HepG2 (cell line): ENCODE results near the gene ZACN. TPM values are rescaled to one million over a fixed set of nuclear protein-coding genes. Genes with fewer than 3 reads are reported as not detected.

Source experiments
- AHR ChIP-seq: IDR thresholded peaks from 2 replicates; pipeline ENCODE4 v1.6.1; 2018; ENCODE audit warnings: missing genetic modification reagents, missing compliant biosample characterization
- BCL6 ChIP-seq: IDR thresholded peaks from 2 replicates; pipeline ENCODE4 v1.6.1; 2016; ENCODE audit warnings: missing genetic modification reagents, missing compliant biosample characterization
- CBFB ChIP-seq: sonication (generic); formaldehyde crosslinking; IDR thresholded peaks from 2 replicates; pipeline ENCODE4 v1.4.0; 2020; ENCODE audit warnings: missing genetic modification reagents
- ISL2 ChIP-seq: sonication (generic); formaldehyde crosslinking; IDR thresholded peaks from 2 replicates; pipeline ENCODE4 v1.5.0; 2020; ENCODE audit warnings: missing genetic modification reagents
- MED13 ChIP-seq: sonication (generic); formaldehyde crosslinking; IDR thresholded peaks from 2 replicates; pipeline ENCODE4 v1.5.0; 2020; ENCODE audit warnings: missing genetic modification reagents
- NKX3-1 ChIP-seq: sonication (generic); formaldehyde crosslinking; IDR thresholded peaks from 2 replicates; pipeline ENCODE4 v1.5.0; 2020; ENCODE audit warnings: missing genetic modification reagents
- SP1 ChIP-seq, 2 experiments: fragments of 450-650 bp in 1 of 2; sonication (generic) in 1 of 2; formaldehyde crosslinking in 1 of 2; IDR thresholded peaks; 2 replicates each; pipeline versions ENCODE4 v1.4.0 to v1.6.1; 2016 to 2020; ENCODE audit warnings: missing genetic modification reagents in 1 of 2
- STAG1 ChIP-seq: sonication (generic); formaldehyde crosslinking; IDR thresholded peaks from 2 replicates; pipeline ENCODE4 v1.4.0; 2020; ENCODE audit warnings: missing genetic modification reagents
- XRCC5 ChIP-seq: fragments of 200-400 bp; formaldehyde crosslinking; optimal IDR thresholded peaks from 2 replicates; pipeline ENCODE3; 2017; ENCODE audit warnings: mild to moderate bottlenecking, low read length
- ZBTB7A ChIP-seq: sonication (generic); formaldehyde crosslinking; IDR thresholded peaks from 2 replicates; pipeline ENCODE4 v1.8.0; 2022; ENCODE audit warnings: mild to moderate bottlenecking, missing genetic modification reagents
- ZBTB7B ChIP-seq: sonication (generic); formaldehyde crosslinking; IDR thresholded peaks from 2 replicates; pipeline ENCODE4 v1.4.0; 2020; ENCODE audit warnings: missing genetic modification reagents
- ZFY ChIP-seq: sonication (generic); formaldehyde crosslinking; IDR thresholded peaks from 2 replicates; pipeline ENCODE4 v1.4.0; 2020; ENCODE audit warnings: missing genetic modification reagents
- ZKSCAN8 ChIP-seq: IDR thresholded peaks from 2 replicates; pipeline ENCODE4 v1.6.1; 2016; ENCODE audit warnings: borderline replicate concordance, missing genetic modification reagents, missing compliant biosample characterization
- ZNF263 ChIP-seq: sonication (generic); formaldehyde crosslinking; IDR thresholded peaks from 2 replicates; pipeline ENCODE4 v1.4.0; 2020; ENCODE audit warnings: missing genetic modification reagents
- ZNF280B ChIP-seq: sonication (generic); formaldehyde crosslinking; IDR thresholded peaks from 2 replicates; pipeline ENCODE4 v1.5.0; 2020; ENCODE audit warnings: missing genetic modification reagents, mild to moderate bottlenecking, borderline replicate concordance
- ZNF503 ChIP-seq: sonication (generic); formaldehyde crosslinking; IDR thresholded peaks from 2 replicates; pipeline ENCODE4 v1.4.0; 2020; ENCODE audit warnings: missing genetic modification reagents
- ZNF576 ChIP-seq: sonication (generic); formaldehyde crosslinking; IDR thresholded peaks from 2 replicates; pipeline ENCODE4 v1.4.0; 2020; ENCODE audit warnings: mild to moderate bottlenecking, missing genetic modification reagents
- ZNF609 ChIP-seq: sonication (generic); formaldehyde crosslinking; IDR thresholded peaks from 2 replicates; pipeline ENCODE4 v1.4.0; 2020; ENCODE audit warnings: mild to moderate bottlenecking, missing genetic modification reagents, borderline replicate concordance
- ZNF7 ChIP-seq: IDR thresholded peaks from 2 replicates; pipeline ENCODE4 v1.6.1; 2016; ENCODE audit warnings: missing biosample characterization, missing genetic modification reagents
- ZNF761 ChIP-seq: sonication (generic); formaldehyde crosslinking; conservative IDR thresholded peaks from 2 replicates; pipeline ENCODE4 v1.4.0; 2020; ENCODE audit warnings: mild to moderate bottlenecking, missing genetic modification reagents
- ZNF766 ChIP-seq: sonication (generic); formaldehyde crosslinking; IDR thresholded peaks from 2 replicates; pipeline ENCODE4 v1.5.0; 2020; ENCODE audit warnings: missing genetic modification reagents, borderline replicate concordance
- ZNF777 ChIP-seq: sonication (generic); formaldehyde crosslinking; IDR thresholded peaks from 2 replicates; pipeline ENCODE4 v1.4.0; 2020; ENCODE audit warnings: missing genetic modification reagents
- polyA plus RNA-seq, 8 experiments: library from polyadenylated mRNA; depleted of rRNA in 3 of 8; stranded (reverse) in 7 of 8; unstranded in 1 of 8; fragments of >200 nt; fragmentation: Illumina TruSeq in 4 of 8; extraction: Trizol in 4 of 8; gene quantifications; 2 replicates each; pipeline versions ENCODE4 v1.2.1 to v1.2.3, GENCODE V29; 2011 to 2016; ENCODE audit warnings: low read depth in 4 of 8, missing spikeins in 1 of 8, mixed read lengths in 1 of 8; ENCODE audit not compliant: insufficient read depth in 1 of 8
- total RNA-seq, 5 experiments: library from RNA; depleted of rRNA; stranded (reverse); fragments of >200 nt; fragmentation: Illumina TruSeq; extraction: Trizol; gene quantifications; 2 replicates each; pipeline ENCODE4 v1.2.3, GENCODE V29; 2016; ENCODE audit warnings: low read depth in 1 of 5

The ZACN gene
- total and polyA plus RNA-seq, 2 of the 13 experiments (the other 11 are each of a cell fraction or from before 2014, with no cell fraction given), result 0.11 to 0.15 TPM

GRCh38 chr17:76032073-76032779 is 46.8 kb upstream of the ZACN start (continued):
- peak; percentile 64 for TF ChIP-seq ZNF777 (CRISPR knock-in tag)
- TF ChIP-seq XRCC5, result peak; percentile 80
- 0 out of 2 replicates have a peak, but pooled peaks have one; percentile 10 for TF ChIP-seq MED13 (CRISPR knock-in tag)
- TF ChIP-seq ZNF576 (CRISPR knock-in tag), result no peak
- TF ChIP-seq ZBTB7B, result peak; percentile 67; the same call in 1 of the 2 replicates
- 0 out of 2 replicates have a peak, but pooled peaks have one; percentile 35 for TF ChIP-seq ZKSCAN8 (CRISPR knock-in tag)
- TF ChIP-seq ISL2 (CRISPR knock-in tag), result peak; percentile 61; the same call in 1 of the 2 replicates
- 0 out of 2 replicates have a peak, but pooled peaks have one; percentile 51 for TF ChIP-seq CBFB (CRISPR knock-in tag)
- TF ChIP-seq ZNF7 (CRISPR knock-in tag), result no peak
- TF ChIP-seq NKX3-1 (CRISPR knock-in tag), result peak; percentile 75; the same call in 1 of the 2 replicates
- peak; percentile 51; the same call in 1 of the 2 replicates for TF ChIP-seq AHR
- 0 out of 2 replicates have a peak, but pooled peaks have one; percentile 23 for TF ChIP-seq ZNF761
- TF ChIP-seq ZNF263 (CRISPR knock-in tag), result peak; percentile 95
- TF ChIP-seq ZNF503 (CRISPR knock-in tag), result 0 out of 2 replicates have a peak, but pooled peaks have one; percentile 40
- peak; percentile 67; the same call in 1 of the 2 replicates for TF ChIP-seq ZNF280B
- TF ChIP-seq BCL6 (CRISPR knock-in tag), result peak; percentile 29; the same call in 1 of the 2 replicates
- TF ChIP-seq ZFY, result peak; percentile 43
- TF ChIP-seq SP1 (IDR thresholded peaks at IDR 0.05), result no peak
- 0 out of 2 replicates have a peak, but pooled peaks have one; percentile 17 for TF ChIP-seq SP1 (CRISPR knock-in tag; IDR thresholded peaks at IDR 0.05)
- TF ChIP-seq STAG1 (CRISPR knock-in tag), result no peak
- peak; percentile 46 for TF ChIP-seq ZNF609 (CRISPR knock-in tag)
- TF ChIP-seq ZBTB7A (CRISPR knock-in tag), result peak; percentile 72; the same call in 1 of the 2 replicates
- peak; percentile 91; the same call in 1 of the 2 replicates for TF ChIP-seq ZNF766 (CRISPR knock-in tag)
